ENCODE results near the gene KCND3.

GRCh38 chr1:111776391-111776790 is 213.1 kb downstream of the KCND3 start:
- TF ChIP-seq CTCF (IDR thresholded peaks at IDR 0.05; ENCODE audit: insufficient read depth, low read length) (no peak), POLR2AphosphoS5 (IDR thresholded peaks at IDR 0.05; ENCODE audit: low read depth) (no peak), SPI1 (IDR thresholded peaks at IDR 0.05; ENCODE audit: borderline replicate concordance, low read depth) (no peak)
